GM19372 (cell line): Measurements from ENCODE around the gene SYCE1.
"Not testable (repeated sequence)": the region's sequence is repeated elsewhere in the genome, so short reads cannot be mapped to it uniquely, and the experiment has no call there.

Experiments used
- ATAC-seq: cut with Tn5 transposase; IDR thresholded peaks from one replicate; pipeline ENCODE4 v1.9.1; 2021; ENCODE audit warnings: mild to moderate bottlenecking, low read depth, moderate library complexity; ENCODE audit not compliant: unreplicated experiment

Gene SYCE1, protein sequence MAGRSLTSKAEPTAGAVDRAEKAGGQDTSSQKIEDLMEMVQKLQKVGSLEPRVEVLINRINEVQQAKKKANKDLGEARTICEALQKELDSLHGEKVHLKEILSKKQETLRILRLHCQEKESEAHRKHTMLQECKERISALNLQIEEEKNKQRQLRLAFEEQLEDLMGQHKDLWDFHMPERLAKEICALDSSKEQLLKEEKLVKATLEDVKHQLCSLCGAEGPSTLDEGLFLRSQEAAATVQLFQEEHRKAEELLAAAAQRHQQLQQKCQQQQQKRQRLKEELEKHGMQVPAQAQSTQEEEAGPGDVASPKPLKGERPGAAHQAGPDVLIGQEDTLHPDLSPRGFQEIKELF

DNA sequence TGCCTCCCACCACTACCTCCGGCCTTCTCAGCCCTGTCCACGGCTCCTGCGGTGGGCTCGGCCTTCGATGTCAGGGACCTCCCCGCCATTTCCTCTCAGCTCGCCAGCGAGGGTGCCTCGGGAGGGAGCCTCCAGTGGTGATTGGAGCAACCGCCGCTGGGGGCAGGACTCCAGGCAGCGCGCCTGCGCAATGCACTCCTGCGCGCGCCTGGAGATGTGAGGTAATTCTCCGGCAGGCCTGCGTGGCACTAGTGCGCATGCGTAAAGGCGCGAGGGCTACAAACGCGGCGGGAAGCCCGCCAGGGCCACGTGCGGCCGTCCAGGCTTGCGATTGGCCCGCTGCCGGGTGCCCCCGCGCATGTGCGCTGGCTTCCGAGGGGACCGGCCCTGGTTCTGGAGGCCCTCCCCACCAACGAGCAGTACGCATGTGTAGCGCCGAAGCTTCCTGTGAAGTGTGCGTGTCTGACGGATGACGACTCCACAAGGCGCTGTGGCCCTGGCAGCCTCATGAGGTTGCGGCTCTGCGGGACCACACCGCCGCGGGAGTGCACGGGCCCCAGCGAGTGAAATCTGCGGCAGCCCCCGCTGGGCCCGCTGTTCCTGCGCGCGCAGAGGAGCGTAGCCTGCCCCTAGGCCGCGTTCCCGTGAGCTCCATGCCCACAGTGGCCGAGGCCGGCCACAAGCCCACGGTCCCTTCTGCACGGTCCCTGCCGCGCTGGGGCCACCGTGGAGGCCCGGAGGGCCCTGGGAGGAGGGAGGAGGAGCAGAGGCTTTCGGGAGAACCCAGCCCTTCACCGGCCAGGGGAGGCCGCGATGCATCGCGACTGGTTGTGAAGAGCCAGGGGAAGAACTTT lies at the start of gene SYCE1:
Gene SYCE1, minus strand, starts transcription at position 143 of the 854 bp plus-strand sequence. Its CDS starts 54 bp downstream, at position 89.
- ATAC-seq = no peak

DNA sequence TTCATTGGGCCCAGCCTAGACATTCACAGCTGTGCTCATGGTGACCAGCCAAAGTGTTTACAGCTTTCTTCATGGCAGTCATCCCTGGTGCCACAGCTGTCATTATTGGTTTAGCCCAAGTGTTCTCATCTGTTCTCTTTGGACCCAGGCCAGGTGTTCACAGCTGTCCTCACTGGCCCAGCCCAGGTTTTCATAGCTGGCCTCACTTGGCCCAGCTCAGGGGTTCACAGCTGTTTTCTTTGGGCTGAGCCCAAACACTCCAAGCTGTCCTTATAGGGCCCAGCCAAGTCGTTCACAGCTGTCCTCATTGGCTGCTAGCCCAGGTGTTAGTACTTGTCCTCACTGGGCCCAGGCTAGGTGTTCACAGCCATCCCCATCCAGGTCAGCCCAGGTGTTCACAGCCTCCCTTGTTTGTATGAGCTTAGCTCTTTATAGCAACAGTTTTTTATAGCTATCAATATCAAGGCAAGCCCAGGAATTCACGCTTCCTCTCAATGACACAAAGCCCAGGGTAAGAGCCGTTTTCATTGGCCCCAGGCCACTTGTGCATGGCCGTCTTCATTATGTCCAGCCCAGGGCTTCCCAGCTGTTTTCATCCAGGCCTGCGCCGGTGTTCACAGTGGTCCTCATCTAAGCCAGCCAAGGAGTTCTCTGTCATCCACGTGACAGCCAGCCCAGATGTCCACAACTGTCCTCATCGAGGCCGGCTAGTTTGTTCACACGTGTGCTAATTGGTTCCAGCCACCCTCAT lies 49.6 kb upstream of the SYCE1 start:
- no peak for ATAC-seq

DNA sequence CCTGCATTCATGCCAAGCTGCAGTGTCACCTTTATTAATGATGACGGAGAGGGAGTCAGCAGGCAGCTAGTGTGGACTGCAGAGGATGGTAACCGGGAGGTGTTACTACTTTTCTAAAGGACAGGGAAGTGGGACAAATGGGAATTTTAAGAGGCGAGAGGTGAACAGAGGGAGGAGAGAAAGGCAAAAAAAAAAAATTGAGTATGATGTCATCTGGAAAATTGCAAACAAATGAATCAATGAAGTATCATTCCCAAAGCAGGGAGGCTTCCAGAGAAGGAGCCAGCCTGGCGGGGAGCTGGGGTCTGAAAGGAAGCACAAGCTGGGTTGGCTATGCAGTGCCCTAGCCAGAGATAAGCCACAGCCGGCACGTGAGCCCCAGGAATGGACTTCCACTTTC lies 48.3 kb upstream of the SYCE1 start:
- no peak for ATAC-seq

DNA sequence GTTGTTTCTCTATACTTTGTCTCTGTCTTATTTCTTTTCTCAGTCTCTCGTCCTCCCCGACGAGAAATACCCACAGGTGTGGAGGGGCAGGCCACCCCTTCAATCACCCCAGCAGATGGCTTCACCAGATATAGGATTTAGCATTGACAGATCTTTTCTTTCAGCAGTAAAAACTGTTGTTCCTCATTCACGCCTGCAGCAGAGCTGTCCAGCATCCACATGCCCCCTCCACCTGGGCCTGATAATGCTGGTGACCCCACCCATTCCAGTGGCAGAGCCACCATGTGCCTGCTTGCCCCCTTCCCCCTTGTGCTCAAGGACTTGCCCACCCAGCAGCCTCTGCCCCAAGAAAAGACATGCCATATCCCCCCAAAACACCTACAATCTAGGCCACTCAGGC lies 45.7 kb upstream of the SYCE1 start:
- no peak for ATAC-seq

DNA sequence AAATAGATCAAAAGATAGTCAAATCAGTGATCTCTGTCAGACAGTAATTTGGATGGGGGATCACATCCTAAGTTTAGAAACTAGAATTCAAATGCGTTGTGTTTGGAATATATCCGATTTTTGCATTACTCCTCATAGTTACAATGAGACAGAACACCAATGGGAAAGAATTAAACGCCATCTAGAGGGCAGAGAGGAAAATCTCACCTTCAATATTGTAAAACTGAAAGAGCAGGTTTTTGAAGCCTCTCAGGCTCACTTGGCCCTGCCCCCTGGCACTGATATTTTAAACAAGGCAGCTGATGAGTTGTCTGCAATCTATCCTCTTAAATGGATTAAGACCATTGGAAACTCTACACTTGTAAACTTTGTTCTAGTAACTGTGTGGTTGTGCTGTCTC lies 43.5 kb upstream of the SYCE1 start:
- ATAC-seq = no peak

DNA sequence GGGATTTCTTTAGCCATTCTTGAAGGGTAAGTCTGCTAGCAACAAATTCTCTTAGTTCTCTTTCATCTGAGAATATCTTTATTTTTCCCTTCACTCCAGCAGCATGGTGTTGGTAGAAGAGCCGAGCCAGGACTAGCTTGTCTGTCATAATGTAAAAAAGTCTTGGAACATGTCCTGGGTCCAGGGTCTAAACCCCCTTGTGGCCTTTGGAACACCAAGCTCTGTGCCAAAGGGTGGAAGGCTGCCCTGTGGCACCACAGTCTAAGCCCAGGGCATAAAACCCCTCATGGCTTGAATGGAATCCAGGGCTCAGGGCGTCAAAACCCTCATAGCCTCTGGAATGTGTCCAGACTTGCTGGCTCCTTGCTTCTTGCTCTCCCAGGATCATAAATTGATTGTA lies 38.1 kb upstream of the SYCE1 start:
- not testable (repeated sequence) for ATAC-seq

DNA sequence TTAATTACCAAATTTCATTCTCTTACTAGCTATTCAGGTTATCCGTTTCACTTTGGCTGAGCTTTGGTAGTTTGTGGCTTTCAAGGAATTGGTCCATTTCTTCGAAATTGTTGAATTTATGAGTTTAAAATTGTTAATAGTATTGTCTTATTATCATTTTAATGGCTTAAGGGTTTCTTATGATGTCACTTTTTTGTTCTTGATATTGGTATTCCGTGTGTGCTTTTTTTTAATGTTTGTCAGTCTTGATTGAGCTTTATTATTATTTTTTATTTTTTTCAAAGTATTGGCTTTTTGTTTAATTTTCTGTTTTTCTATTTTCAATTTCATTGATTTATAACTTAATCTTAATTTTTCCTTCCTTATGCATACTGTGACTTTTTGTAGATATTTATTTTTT lies 35.3 kb upstream of the SYCE1 start:
- ATAC-seq = no peak

DNA sequence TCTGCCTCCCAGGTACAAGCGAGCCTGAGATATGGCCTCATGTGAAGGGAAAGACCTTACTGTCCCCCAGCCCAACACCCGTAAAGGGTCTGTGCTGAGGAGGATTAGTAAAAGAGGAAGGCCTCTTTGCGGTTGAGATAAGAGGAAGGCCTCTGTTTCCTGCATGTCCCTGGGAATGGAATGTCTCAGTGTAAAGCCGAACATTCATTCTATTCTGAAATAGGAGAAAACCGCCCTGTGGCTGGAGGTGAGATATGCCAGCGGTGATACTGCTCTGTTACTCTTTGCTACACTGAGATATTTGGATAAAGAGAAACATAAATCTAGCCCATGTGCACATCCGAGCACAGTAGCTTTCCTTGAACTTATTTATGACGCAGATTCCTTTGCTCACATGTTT lies 34.5 kb upstream of the SYCE1 start:
- ATAC-seq = not testable (repeated sequence)

DNA sequence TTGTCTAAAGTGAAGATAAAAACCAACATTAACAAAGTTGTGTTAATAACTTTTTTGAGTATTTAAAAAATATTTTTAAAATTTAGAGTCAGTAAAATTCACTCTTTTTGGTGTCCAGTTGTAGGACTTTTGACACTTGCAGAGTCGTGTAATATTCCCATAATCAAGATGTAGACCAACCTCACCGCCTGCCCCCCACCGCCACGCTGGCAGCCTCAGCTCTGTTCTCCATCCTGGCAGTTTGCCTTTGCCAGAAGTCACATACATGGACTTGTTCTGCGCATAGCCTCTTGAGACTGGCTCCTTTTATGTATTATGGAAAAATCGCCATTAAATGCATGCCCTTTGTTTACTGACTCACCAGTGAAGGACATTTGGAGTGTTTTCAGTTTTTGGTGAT lies 27.3 kb upstream of the SYCE1 start:
- no peak for ATAC-seq

DNA sequence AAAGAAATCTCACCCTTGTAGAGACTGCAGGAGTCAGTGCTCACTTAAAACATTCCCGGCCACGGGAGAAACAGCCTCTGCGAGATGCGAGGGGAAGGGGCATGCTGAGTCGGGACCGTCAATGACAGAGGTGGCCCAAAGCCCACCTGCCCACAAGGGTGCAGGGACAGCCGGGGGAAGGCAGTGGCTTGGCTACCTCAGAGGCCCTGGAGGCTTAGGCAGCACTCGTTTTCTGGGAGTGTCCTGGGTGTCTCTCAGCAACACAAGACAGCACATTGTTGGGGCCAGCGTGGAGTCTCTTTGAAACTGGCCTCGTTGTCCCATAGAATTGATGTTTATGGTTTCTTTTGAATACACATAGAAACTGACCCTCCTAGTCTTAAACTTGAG lies 25.6 kb upstream of the SYCE1 start:
- no peak for ATAC-seq

DNA sequence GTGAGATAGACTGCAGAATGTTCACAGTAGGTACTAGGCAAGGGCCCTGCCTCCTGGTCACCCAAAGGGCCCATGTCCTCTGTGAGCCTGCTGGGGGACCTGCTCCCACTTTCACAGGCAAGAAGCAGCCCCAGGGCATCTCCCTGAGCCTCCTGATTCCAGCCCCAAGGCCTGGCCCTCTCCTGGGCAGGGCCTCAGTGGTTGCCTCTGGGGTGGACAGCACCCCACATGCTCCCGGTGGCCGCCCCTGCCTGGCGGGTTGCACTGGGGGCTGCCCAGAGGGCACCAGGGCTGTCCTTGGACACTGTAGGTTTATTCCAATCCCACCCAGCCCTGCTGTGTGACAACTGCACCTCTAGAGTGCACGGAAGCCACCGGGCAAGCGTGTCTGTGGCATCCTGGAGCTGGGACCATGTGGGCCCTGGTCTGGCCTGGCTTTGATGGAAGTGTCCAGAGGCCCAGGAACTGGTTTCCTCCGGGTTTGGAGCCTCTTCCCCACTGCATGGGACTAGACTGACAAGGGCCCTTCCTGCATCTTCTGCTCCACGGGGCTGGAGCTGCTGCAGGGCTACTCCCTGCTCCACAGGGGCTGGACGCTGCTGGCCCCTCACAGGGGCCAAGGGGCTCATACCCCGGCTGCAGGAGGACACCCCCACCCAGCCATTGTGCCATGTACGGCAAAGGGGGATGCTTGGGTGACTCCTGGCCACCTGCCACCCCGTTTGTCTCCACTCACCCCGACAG lies 25.0 kb upstream of the SYCE1 start:
- no peak for ATAC-seq

DNA sequence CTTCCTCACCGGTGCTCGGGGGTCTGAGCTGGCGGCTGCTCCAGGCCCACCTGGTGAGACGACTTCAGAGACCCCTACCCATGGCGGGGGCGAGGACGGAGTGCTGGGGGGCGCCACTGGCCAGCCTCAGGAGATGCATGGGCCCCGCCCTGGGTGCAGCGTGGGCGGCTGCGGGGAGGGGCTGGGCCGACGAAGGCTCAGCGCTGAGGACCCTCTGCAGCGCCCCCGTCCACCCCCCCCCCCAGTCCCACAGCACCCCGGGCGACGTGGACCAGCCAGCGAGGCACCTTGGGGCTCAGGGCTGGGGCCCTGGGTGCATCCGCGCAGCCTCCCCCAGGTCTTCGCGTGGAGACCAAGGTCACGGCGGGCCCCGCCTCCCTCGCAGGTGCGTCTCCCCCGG lies 11.7 kb upstream of the SYCE1 start:
- ATAC-seq = not testable (repeated sequence)

DNA sequence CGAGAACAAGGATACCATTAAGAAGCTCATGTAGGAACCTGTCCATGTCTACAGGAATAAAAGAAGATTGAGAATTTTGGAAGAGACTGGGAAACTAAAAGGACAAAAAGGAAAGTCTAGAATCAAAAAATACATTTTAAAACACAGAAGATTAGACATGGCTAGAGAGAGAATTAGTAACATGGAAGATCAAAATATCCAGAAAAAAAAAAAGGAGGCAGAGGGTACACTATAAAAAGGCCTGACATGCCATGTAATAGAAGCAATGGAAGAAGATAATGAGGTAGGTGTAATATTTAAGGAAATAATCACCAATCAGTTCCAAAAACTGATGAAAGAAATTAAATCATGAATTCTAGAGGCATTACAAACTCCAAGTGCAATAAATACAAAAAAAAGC lies 8.1 kb upstream of the SYCE1 start:
- ATAC-seq = not testable (repeated sequence)

DNA sequence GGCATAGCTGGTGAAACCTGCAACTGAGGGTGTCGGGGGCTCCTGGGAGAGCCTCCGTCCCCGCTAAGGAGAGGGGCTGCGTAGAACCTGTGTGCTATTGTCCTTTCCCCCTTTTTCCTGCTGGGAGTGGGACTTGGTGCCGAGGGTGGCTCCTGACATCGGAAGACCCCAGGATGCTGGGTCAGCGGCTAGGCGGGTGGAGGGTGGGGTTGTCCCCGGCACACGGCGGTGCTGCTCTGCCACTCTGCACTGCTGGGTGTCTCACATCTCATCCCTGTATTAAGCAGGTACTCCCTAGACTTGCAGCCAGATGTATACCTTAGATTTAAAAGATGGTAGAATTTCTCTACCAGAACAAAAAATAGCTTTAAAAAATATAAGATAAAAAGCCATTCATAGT lies 6.7 kb upstream of the SYCE1 start:
- ATAC-seq = not testable (repeated sequence)

DNA sequence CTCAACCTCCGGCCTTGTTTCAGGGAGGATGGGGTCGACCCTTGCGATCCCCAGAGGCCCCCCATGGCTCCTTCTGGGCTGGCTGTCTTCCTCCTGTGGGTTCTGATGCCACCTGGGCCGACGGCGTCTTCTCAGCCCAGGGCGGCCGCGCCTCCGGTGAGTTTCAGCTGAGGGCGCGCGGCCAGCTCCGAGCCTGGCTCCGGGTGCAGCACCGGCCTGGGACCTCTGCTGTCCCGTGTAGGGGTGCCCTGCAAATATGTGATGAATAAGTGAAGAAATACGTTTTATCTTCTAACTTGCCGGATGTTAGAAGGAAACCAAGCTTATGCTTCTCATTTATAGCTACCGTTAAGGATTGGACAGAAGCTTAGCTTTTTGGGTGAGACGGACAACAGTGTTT lies 4.4 kb upstream of the SYCE1 start:
- not testable (repeated sequence) for ATAC-seq

DNA sequence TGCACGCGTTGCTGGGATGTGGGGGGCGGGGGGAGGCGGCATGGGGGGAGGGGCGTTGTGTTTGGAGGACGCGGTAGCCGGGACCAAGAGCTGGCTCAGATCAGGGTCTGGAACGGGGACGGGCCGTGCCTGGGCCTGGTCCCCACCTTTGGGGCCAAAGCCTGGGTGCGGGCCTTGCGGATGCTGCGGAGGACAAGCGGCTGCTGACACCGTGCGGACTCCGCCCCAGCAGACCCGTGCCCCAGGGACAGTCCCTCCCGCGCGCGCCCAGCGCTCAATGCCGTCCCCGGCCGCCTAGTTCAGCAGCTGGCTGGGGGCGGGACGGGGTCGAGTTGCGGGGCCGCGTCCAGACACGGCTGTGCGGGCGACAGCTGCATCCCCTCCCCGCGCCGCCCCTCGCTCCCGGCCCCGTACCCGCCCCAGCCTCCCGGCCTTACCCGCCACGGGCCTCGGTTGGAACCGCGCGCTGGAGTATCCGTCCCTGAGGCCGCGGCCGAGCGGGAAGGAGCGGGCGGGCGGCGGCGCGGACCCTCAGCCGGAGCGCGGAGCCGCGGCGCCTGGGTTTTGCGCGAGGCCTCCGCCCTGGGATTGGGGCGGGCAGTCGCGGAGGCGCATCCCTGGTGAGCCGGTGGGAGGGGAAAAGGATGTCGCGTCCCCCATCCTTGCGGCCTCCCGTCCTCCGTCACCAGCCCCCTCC lies 3.6 kb upstream of the SYCE1 start:
- ATAC-seq = not testable (repeated sequence)

DNA sequence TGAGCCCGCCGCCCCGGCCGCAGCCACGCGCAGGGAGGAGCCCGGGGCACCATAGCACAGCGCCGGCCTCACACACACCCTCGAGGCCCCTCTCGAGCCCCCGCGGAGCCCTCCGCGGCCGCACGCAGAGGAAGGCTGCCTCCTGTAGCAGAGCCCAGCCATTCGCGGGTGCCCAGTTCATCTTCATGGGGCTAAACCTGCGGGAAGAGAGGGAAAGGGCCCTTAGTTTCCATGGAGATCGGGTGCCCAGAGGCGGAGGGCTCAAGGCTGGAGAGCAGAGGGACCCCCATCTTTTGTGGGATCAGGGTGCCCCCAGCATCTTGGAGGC lies 2.9 kb upstream of the SYCE1 start:
- no peak for ATAC-seq

DNA sequence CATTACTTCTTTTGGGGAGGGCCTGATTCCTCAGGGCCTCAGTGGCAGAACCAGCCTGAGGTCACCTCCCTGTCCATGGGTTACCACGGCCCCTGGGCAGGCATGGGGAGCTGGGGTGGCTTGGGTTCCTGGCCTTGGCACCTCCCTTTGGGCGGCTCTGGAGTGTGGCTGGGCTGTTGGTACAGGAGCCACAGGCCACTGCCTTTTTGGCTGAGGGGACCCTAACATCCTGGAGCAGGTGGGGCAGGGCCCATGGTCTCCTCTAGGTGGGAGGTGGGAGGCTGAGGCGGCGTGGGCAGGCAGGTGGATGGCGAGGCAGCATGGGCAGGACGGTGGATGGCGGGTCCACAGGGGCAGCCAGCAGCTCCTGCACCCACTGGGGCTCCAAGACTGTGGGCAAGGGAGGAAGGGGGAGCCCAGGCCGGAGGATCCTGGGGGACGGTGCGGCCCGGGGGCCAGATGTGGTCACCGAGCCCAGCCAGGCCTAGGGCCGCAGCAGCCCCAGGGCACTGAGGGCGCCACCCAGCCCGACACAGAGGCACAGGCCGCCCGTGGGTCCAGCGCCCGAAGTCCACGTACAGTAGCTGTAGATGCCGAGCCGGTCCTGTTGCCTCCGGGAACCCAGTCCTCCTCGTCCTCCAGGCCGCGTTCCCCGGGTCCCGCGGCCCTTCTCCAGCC lies 2.4 kb upstream of the SYCE1 start:
- ATAC-seq = no peak

DNA sequence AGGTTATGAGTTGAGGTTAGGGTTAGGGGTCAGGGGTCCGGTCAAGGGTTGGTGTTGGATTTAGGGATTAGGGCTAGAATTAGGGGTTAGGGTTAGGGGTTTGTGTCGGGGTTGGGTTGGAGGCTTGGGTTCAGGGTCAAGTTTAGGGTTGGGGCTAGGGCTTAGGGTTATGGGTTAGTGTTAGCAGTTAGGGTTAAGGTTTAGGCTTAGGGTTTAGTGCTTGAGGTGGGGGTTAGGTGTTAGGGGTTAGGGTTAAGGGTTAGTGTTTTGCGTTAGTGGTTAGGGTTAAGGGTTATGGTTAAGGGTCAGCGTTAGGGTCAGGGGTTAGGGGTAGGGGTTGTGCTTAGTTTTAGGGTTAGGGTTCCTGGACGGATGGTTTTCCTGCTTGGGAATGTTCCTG lies 1.7 kb upstream of the SYCE1 start:
- ATAC-seq = no peak
